NCI-H2081 (cell line): ENCODE data around the gene PALM2AKAP2.

Source experiments
- DNase-seq, 2 experiments: peaks; one replicate each; lab custom pipeline; 2025; lab: John Stamatoyannopoulos, UW

PALM2AKAP2 gene

GRCh38 chr9:109771796-109772531 is 8.0 kb upstream of the PALM2AKAP2 start:
- DNase-seq: no peak

- no peak for DNase-seq
Measured at GRCh38 chr9:109775516-109775915, 4.5 kb upstream of the PALM2AKAP2 start.

GRCh38 chr9:109776391-109776790 is 3.6 kb upstream of the PALM2AKAP2 start:
- DNase-seq: no peak

- no peak for DNase-seq
Measured at GRCh38 chr9:109780453-109781033, 545 bp downstream of the PALM2AKAP2 start.

- DNase-seq: no peak
Measured at GRCh38 chr9:109781086-109781485, 1.1 kb downstream of the PALM2AKAP2 start.

- DNase-seq: no peak
Measured at GRCh38 chr9:109781541-109782197, 1.7 kb downstream of the PALM2AKAP2 start.

GRCh38 chr9:109787735-109788134 is 7.7 kb downstream of the PALM2AKAP2 start:
- no peak for DNase-seq

GRCh38 chr9:109789556-109789955 is 9.6 kb downstream of the PALM2AKAP2 start:
- DNase-seq: no peak

GRCh38 chr9:109789971-109790370 is 10.0 kb downstream of the PALM2AKAP2 start:
- DNase-seq: no peak

GRCh38 chr9:109791003-109791677 is 11.1 kb downstream of the PALM2AKAP2 start:
- no peak for DNase-seq

- no peak for DNase-seq
Measured at GRCh38 chr9:109791747-109792146, 11.7 kb downstream of the PALM2AKAP2 start.

GRCh38 chr9:109792951-109793546 is 13.1 kb downstream of the PALM2AKAP2 start:
- no peak for DNase-seq

- DNase-seq: no peak
Measured at GRCh38 chr9:109793921-109794320, 13.9 kb downstream of the PALM2AKAP2 start.

- DNase-seq: no peak
Measured at GRCh38 chr9:109794361-109795012, 14.5 kb downstream of the PALM2AKAP2 start.

GRCh38 chr9:109795613-109796012 is 15.6 kb downstream of the PALM2AKAP2 start:
- DNase-seq: no peak

GRCh38 chr9:109796078-109796477 is 16.1 kb downstream of the PALM2AKAP2 start:
- no peak for DNase-seq

- no peak for DNase-seq
Measured at GRCh38 chr9:109797006-109797405, 17.0 kb downstream of the PALM2AKAP2 start.

- no peak for DNase-seq
Measured at GRCh38 chr9:109797509-109797908, 17.5 kb downstream of the PALM2AKAP2 start.

- no peak for DNase-seq
Measured at GRCh38 chr9:109799141-109799540, 19.1 kb downstream of the PALM2AKAP2 start.

GRCh38 chr9:109799792-109800191 is 19.8 kb downstream of the PALM2AKAP2 start:
- DNase-seq: no peak

GRCh38 chr9:109801484-109801883 is 21.5 kb downstream of the PALM2AKAP2 start:
- DNase-seq: no peak

- DNase-seq: no peak
Measured at GRCh38 chr9:109802491-109802890, 22.5 kb downstream of the PALM2AKAP2 start.
